Measurements from ENCODE around the gene CCDC9B.

DNA sequence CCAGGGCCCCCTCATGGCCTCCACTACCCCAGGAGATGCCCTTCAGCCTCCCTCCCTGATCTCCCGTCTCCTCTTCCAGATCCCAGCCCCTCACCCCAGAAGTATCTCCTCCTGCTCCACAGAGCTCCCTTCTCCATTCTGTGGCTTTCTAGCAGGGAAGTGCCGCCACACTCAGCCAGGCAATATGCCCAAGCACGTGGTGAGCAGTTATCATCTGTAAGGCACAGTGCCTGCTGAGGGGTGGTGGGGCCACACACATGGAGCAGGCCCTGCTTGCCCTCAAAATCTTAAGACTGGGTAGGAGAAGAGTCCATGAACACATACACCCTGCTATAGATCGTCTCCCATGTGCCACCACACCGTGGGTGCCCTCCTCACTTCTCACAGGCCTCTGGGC, 7.7 kb upstream of the CCDC9B start:
- TF ChIP-seq, protein P1, sequence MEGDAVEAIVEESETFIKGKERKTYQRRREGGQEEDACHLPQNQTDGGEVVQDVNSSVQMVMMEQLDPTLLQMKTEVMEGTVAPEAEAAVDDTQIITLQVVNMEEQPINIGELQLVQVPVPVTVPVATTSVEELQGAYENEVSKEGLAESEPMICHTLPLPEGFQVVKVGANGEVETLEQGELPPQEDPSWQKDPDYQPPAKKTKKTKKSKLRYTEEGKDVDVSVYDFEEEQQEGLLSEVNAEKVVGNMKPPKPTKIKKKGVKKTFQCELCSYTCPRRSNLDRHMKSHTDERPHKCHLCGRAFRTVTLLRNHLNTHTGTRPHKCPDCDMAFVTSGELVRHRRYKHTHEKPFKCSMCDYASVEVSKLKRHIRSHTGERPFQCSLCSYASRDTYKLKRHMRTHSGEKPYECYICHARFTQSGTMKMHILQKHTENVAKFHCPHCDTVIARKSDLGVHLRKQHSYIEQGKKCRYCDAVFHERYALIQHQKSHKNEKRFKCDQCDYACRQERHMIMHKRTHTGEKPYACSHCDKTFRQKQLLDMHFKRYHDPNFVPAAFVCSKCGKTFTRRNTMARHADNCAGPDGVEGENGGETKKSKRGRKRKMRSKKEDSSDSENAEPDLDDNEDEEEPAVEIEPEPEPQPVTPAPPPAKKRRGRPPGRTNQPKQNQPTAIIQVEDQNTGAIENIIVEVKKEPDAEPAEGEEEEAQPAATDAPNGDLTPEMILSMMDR (IDR thresholded peaks at IDR 0.05): no peak
- no peak for TF ChIP-seq POLR2A (IDR thresholded peaks at IDR 0.05)

Data from uterus (tissue), 2 donors.